HG02970 (cell line): Measurements from ENCODE around the gene HIF3A.
A peak's percentile ranks its signal among the peaks of the same experiment; 100 is the strongest.
"Not testable (repeated sequence)": the region's sequence is repeated elsewhere in the genome, so short reads cannot be mapped to it uniquely, and the experiment has no call there.

ENCODE experiments used
- ATAC-seq: cut with Tn5 transposase; IDR thresholded peaks from one replicate; pipeline ENCODE4 v1.9.1; 2021; ENCODE audit warnings: mild to moderate bottlenecking, moderate library complexity, moderate number of reproducible peaks; ENCODE audit not compliant: unreplicated experiment, low FRiP score

Gene HIF3A

DNA sequence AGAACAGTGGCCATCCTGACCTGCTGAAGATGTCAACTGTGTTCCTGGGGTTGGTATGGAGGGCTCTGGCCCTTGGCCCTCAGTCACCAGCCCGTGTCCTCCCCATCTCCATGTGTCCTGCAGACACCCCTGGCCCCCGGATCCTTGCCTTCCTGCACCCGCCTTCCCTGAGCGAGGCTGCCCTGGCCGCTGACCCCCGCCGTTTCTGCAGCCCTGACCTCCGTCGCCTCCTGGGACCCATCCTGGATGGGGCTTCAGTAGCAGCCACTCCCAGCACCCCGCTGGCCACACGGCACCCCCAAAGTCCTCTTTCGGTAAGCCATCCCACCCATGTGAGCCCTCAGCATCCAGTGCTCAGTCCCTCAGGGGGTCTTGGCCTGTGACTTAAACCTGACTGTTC is 24.8 kb downstream of the HIF3A start:
- ATAC-seq = no peak

DNA sequence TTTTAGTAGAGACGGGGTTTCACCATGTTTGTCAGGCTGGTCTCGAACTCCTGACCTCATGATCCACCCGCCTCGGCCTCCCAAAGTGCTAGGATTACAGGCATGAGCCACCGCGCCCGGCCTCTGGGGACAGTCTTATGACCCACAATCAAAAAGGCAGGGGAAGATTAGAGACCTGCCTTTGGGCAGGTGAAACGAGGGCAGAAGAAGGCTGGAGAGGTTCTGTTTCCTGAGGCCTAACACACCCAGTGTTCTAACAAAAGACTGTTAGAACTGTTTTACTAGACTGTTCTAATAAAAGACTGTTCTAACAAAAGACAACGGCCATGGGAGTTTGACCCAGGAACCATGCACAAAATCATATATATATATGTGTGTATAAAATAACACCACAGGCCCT is 26.4 kb downstream of the HIF3A start:
- ATAC-seq = not testable (repeated sequence)

DNA sequence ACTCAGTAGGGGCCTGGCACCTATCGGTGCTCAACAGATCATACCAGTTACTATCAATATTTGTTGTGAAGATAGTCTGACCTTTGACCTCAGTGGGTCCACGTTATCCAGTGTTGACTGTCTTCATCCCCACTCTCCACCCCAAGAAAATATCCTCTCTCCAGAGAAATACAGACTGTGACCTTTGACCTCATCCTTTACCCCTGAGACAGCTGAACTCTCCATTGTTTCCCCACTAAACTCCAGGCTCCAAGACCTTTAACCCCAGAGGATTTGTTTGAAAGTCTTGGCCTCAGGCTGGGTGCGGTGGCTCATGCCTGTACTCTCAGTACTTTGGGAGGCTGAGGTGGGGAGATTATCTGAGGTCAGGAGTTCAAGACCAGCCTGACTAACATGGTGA is 27.4 kb downstream of the HIF3A start:
- no peak for ATAC-seq

- no peak for ATAC-seq
Observed at GRCh38 chr19:46326608-46327007, 29.8 kb downstream of the HIF3A start.

DNA sequence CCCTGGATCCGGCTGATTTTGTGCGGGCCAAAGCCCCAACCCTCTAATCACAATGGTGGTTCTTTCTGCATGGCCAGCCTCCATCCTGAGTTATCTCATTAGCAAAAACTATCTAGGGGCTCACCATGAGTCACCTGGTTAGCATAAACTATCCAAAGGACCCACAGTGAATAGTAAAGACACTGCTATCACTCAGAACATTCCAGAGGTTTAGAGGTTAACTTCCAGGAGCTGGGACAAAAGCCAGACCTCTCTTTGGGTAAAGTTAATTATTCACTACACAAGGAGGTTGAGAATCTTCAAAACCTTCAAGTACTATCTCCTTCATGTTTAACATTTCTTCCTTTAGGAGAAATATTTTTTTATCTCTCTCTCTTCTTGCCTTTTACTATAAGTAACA is 31.2 kb downstream of the HIF3A start:
- no peak for ATAC-seq

DNA sequence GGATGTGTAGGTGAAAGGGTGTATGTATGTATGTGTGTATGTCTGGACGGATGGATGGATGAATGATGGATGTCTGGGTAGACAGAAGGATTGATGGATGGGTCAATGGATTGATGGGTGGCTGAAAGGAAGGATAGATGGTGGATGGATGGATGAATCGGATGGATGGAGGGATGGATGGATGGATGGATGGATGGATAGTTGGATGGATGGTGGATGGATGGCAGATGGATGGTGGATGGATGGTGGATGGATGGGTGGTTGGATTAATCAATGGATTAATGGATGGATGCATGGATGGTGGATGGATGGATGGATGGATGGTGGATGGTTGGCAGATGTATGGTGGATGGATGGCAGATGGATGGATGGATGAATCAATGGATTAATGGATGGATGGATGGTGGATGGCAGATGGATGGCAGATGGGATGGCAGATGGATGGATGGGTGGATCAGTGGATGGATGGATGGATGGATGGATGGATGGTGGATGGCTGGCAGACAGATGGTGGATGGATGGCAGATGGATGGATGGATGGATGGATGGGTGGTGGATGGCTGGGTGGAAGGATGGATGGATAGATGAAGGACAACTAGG is 33.6 kb downstream of the HIF3A start:
- ATAC-seq = no peak

DNA sequence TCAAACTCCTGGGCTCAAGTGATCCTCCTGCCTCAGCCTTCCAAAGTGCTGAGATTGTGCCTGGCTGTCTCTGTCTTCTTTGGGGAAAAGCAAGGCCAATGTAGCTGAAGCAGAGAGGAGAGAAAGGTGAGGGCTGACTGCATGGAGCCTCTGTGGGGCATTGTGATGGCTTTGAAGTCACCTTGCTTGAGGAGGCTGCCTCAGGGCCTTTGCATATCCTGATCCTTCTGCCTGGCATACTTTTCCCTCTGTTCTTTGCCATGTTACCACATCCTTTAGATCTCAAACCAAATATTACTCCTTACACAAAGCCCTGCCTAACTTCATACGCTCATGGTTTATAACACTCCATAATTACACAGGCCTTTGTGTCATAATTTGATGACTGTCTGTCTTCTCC is 40.6 kb downstream of the HIF3A start:
- ATAC-seq = no peak

DNA sequence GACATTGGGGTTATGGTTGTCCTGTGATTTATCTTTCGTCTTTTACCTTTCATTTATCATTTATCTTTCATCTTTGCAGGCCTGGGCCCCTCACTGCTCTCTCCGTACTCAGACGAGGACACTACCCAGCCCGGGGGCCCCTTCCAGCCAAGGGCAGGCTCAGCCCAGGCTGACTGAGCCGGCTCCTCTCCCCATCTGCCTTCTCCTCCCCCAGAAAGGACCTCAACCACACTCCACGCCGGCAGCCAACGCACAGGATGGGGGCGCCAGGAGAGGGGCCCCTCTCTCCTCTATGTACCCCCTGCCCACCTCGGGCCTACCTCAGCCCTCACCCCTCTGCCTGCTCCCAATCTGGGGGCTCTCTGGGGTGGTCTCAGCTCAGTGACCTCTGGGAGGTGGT is 42.6 kb downstream of the HIF3A start:
- no peak for ATAC-seq

DNA sequence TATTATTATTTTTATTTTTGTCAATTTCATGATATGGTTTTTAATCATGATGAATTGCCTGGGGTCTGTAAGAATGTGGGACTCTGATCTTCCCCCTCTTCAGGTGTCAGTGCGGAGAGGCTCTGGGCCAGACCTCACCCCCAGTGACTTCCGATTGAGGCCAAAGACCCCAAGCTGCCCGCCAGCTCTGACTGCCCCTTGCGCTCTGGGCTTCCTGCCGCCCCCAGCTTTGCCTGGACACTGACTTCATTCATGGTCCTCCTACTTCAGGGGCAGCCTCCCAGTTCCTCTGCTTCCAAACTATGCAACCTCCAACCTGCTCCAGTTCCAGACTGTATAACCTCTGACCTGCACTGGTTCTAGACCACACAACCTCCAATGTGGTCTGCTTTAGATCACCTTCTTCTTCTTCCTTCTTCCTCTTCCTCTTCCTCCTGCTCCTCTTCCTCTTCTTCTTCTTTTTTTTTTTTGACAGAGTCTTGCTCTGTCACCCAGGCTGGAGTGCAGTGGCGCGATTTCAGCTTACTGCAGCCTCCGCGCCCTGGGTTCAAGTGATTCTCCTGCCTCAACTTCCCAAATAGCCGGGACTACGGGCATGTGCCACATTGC is 43.3 kb downstream of the HIF3A start:
- ATAC-seq = no peak

GRCh38 chr19:46341937-46342336 is 45.1 kb downstream of the HIF3A start:
- ATAC-seq = no peak

GRCh38 chr19:46344363-46344762 is 47.5 kb downstream of the HIF3A start:
- no peak for ATAC-seq

- no peak for ATAC-seq
Observed at GRCh38 chr19:46345157-46345556, 48.3 kb downstream of the HIF3A start.

DNA sequence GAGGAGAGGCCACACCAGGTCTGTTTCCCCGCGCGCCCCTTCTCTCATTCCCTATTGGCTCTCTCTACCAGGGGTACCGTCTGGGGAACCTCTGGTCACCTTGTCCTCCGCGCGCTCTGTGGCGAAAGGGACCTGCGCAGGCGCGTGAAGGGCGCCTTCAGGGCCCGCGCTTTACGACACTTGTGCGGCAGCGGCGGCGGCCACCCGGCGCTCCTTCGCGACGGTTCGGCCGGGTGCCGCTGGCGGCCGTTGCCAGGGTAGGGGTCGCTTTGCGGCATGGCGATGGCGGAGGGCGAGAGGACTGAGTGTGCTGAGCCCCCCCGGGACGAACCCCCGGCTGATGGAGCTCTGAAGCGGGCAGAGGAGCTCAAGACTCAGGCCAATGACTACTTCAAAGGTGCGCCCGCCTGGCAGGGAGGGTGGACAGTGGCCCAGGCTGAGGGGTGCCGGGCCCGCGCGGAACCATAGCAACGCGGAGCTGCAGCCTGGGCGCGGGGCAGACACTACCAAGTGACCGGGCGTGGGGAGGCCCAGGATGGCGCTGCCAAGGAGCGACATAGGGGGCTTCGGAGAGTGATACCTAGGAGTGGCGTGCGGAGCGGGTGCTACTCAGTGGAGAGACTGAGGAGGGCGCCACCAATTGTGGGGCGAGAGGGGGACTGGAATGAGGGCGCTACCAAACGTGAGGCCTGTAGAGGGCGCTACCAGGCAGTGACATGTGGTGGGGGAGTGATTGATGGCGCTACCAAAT is 50.2 kb downstream of the HIF3A start, which contains the start of gene PPP5C:
TSS of gene PPP5C (plus strand) at position 267 of the 751 bp plus-strand sequence. CDS start at position 277, 10 bp downstream.
- ATAC-seq = peak; percentile 63

DNA sequence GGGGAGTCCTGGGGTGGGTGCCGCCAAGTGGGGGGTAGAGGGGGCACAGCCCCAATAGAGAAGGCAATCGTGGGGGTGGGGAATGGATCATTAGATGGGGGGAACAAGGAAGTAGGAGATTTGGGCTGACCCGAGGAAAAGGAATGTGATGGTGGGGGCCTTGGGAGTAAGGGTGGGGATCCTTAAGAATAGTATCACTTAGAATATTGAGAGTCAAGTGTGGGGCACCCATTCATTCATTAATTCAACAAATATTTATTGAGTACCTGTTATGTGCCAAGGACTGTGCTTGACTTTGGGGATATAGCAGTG is 50.7 kb downstream of the HIF3A start:
- ATAC-seq = no peak

GRCh38 chr19:46347985-46348384 is 51.1 kb downstream of the HIF3A start:
- ATAC-seq = no peak

DNA sequence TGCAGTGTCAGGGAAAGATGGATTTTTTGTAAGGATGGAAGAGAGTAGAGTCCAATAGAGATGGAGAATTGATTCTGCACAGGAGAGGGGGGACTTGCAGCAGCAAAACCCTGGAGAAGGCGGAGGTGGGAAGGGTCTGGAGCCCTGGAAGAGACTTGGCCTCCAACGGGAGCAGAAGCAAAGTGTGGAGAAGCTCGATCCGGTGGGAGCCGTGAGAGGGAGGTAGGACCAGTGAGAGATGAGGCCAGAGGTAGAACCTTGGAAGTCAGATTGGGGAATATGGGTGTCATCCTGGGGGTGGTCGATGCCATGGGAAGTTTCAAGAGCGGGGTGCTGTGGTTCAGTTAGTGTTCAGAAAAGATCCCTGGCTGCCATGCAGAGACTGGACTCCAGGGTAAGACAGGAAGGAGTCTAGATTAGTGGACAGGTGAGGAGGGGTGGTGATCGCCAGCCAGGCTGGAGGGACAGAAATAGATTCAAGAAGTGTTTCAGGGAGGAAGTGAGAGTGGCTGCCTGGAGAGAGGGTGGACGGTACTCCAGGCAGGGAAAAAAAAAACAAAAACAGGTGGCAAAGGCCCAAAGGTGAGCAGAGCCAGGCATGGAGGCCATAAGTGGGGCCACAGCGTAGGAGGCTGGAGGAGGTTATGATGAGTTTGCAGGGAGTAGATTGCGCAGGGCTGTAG is 52.6 kb downstream of the HIF3A start:
- ATAC-seq = no peak

DNA sequence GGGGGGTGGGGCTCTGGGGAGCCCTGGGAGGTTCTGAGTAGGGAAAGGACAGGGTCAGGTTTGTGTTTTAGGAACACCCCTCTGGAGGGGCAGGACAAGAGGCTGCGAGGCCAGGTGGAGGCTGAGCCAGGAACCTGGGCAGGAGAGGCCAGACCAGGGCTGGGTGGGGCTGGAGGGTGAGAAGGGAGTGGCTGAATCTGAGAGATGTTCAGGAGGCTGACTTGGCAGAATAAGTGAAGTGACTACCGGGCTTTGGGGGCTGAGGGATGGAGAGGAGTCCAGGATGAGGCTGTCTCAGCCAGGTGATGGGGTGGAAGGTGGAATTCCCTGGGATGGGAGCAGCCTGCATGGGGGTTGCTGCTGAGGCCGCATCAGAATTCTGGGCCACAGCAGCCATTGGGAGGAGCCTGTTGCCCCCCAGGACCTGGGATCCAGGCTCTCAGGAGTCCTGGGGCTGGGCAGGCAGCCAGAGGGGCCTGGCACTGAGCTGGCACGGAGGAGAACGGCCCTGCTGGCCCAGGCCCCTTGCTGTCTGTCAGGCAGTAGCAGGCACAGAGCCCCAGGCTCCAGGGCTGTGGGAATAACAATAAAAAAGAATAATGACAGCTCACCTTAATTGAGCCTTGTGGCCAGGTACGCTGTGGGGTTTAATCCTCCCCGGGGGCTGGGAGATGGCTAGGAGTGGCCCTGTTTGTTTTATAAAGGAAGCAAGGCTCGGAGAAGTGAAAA is 53.4 kb downstream of the HIF3A start:
- no peak for ATAC-seq

DNA sequence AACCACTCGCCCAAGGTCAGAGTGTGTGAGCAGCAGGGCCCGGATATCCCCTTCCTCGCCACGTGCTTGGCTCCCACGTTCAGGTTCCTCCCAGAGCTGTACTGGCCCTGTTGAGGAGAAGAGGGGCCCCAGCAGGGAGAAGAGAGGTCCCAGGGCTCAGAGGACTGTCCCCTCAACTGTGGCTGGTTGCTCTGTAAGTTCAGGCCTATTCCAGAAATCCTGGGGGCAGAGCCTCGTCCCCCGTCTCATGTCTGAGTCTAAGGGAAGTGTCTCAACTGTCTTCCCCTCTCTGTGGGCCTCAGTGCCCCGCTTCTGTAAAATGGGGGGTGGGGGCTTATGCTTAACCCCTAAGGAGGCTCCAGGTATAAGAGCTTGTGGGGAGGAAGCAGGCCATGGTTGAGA is 53.9 kb downstream of the HIF3A start:
- ATAC-seq = no peak

- no peak for ATAC-seq
Observed at GRCh38 chr19:46351241-46352041, 54.6 kb downstream of the HIF3A start.
